HG03066 (cell line): ENCODE data around the gene HAUS2.
"Not testable (repeated sequence)": the region's sequence is repeated elsewhere in the genome, so short reads cannot be mapped to it uniquely, and the experiment has no call there.

ENCODE experiments used
- ATAC-seq: cut with Tn5 transposase; IDR thresholded peaks from one replicate; pipeline ENCODE4 v1.9.1; 2021; ENCODE audit warnings: low read depth; ENCODE audit not compliant: unreplicated experiment

The HAUS2 gene

GRCh38 chr15:42575188-42576039 is 26.8 kb downstream of the HAUS2 start, which contains the start of gene STARD9:
STARD9 (plus strand) TSS chr15:42575606; CDS start chr15:42575716, 110 bp downstream.
- peak; percentile 91 for ATAC-seq

GRCh38 chr15:42576040-42576594 is 27.5 kb downstream of the HAUS2 start:
- no peak for ATAC-seq

- ATAC-seq, result no peak
These were observed 28.1 kb downstream of the HAUS2 start for GRCh38 chr15:42576776-42577175.

- no peak for ATAC-seq
These were observed 28.9 kb downstream of the HAUS2 start for GRCh38 chr15:42577514-42578031.

- no peak for ATAC-seq
These were observed 30.4 kb downstream of the HAUS2 start for GRCh38 chr15:42578984-42579537.

- no peak for ATAC-seq
These were observed 32.7 kb downstream of the HAUS2 start for GRCh38 chr15:42581272-42581730.

- no peak for ATAC-seq
These were observed 34.1 kb downstream of the HAUS2 start for GRCh38 chr15:42582569-42583375.

- ATAC-seq, result no peak
These were observed 35.6 kb downstream of the HAUS2 start for GRCh38 chr15:42584031-42584765.

GRCh38 chr15:42590619-42591237 is 42.1 kb downstream of the HAUS2 start:
- no peak for ATAC-seq

GRCh38 chr15:42591238-42591934 is 42.7 kb downstream of the HAUS2 start:
- ATAC-seq, result no peak

- no peak for ATAC-seq
These were observed 44.1 kb downstream of the HAUS2 start for GRCh38 chr15:42592716-42593115.

GRCh38 chr15:42593143-42593542 is 44.5 kb downstream of the HAUS2 start:
- ATAC-seq, result no peak

GRCh38 chr15:42594095-42594494 is 45.5 kb downstream of the HAUS2 start:
- no peak for ATAC-seq

GRCh38 chr15:42595626-42596240 is 47.1 kb downstream of the HAUS2 start:
- no peak for ATAC-seq

GRCh38 chr15:42601316-42601715 is 52.7 kb downstream of the HAUS2 start:
- not testable (repeated sequence) for ATAC-seq

- ATAC-seq, result no peak
These were observed 53.9 kb downstream of the HAUS2 start for GRCh38 chr15:42602501-42602900.

GRCh38 chr15:42603978-42604377 is 55.3 kb downstream of the HAUS2 start:
- no peak for ATAC-seq
